HG02943 (cell line): ENCODE data around the gene DPPA5.
"Not testable (repeated sequence)": the region's sequence is repeated elsewhere in the genome, so short reads cannot be mapped to it uniquely, and the experiment has no call there.

Experiments
- ATAC-seq: cut with Tn5 transposase; IDR thresholded peaks from one replicate; pipeline ENCODE4 v1.9.1; 2021; ENCODE audit warnings: mild to moderate bottlenecking, low read depth, moderate library complexity; ENCODE audit not compliant: unreplicated experiment

Gene DPPA5

GRCh38 chr6:73367761-73368355, 13.8 kb upstream of the DPPA5 start:
- ATAC-seq = no peak

GRCh38 chr6:73364549-73364948, 10.5 kb upstream of the DPPA5 start:
- no peak for ATAC-seq

- no peak for ATAC-seq
Observed at GRCh38 chr6:73364121-73364520, 10.0 kb upstream of the DPPA5 start.

GRCh38 chr6:73363537-73363875, 9.4 kb upstream of the DPPA5 start:
- no peak for ATAC-seq

GRCh38 chr6:73362869-73363536, 8.9 kb upstream of the DPPA5 start:
- no peak for ATAC-seq

GRCh38 chr6:73362358-73362757, 8.3 kb upstream of the DPPA5 start, which contains the start of gene KHDC3L:
Gene KHDC3L, plus strand, starts transcription at chr6:73362658. Its CDS starts 72 bp downstream, at chr6:73362730.
- ATAC-seq = no peak

- no peak for ATAC-seq
Observed at GRCh38 chr6:73349311-73349710, 4.8 kb downstream of the DPPA5 start.

- no peak for ATAC-seq
Observed at GRCh38 chr6:73348550-73349204, 5.4 kb downstream of the DPPA5 start.

- ATAC-seq = no peak
Observed at GRCh38 chr6:73343164-73343563, 10.9 kb downstream of the DPPA5 start.

- ATAC-seq = no peak
Observed at GRCh38 chr6:73342174-73342573, 11.9 kb downstream of the DPPA5 start.

GRCh38 chr6:73341335-73341734, 12.7 kb downstream of the DPPA5 start:
- no peak for ATAC-seq

- no peak for ATAC-seq
Observed at GRCh38 chr6:73340048-73340447, 14.0 kb downstream of the DPPA5 start.

- no peak for ATAC-seq
Observed at GRCh38 chr6:73339340-73339739, 14.7 kb downstream of the DPPA5 start.

GRCh38 chr6:73329201-73329600, 24.9 kb downstream of the DPPA5 start:
- no peak for ATAC-seq

GRCh38 chr6:73328790-73329189, 25.3 kb downstream of the DPPA5 start:
- no peak for ATAC-seq

GRCh38 chr6:73325656-73326055, 28.4 kb downstream of the DPPA5 start:
- no peak for ATAC-seq

GRCh38 chr6:73323323-73323722, 30.8 kb downstream of the DPPA5 start:
- ATAC-seq = no peak

GRCh38 chr6:73314577-73315492, 39.2 kb downstream of the DPPA5 start:
- no peak for ATAC-seq

GRCh38 chr6:73310503-73310845, 43.6 kb downstream of the DPPA5 start:
- ATAC-seq = not testable (repeated sequence)

- ATAC-seq = peak; percentile 99
Observed at GRCh38 chr6:73309785-73310502, 44.1 kb downstream of the DPPA5 start.

- peak; percentile 38 for ATAC-seq
Observed at GRCh38 chr6:73309535-73309784, 44.6 kb downstream of the DPPA5 start.
